ENCODE data around the gene TBC1D8B.

GRCh38 chrX:106894978-106895452 lies 92.5 kb downstream of the TBC1D8B start:
- no peak for TF ChIP-seq FOXA1 (IDR thresholded peaks at IDR 0.05)
- TF ChIP-seq CTBP1 (IDR thresholded peaks at IDR 0.05; ENCODE audit: borderline replicate concordance): no peak
- no peak for TF ChIP-seq FOXK2 (IDR thresholded peaks at IDR 0.05)
- TF ChIP-seq ZNF384 (IDR thresholded peaks at IDR 0.05): no peak
- TF ChIP-seq BHLHE40 (IDR thresholded peaks at IDR 0.05; ENCODE audit: borderline replicate concordance): no peak
- TF ChIP-seq ELF4 (IDR thresholded peaks at IDR 0.05): no peak
- no peak for TF ChIP-seq SP1 (IDR thresholded peaks at IDR 0.05)
- no peak for TF ChIP-seq TARDBP (IDR thresholded peaks at IDR 0.05)
- TF ChIP-seq ARNT (IDR thresholded peaks at IDR 0.05): no peak
